ENCODE results near the gene TFF2. TPM values are rescaled to one million over a fixed set of nuclear protein-coding genes. Genes with fewer than 3 reads are reported as not detected.

Gene TFF2
- total RNA-seq, 2 experiments from 2014 or later = not detected

DNA sequence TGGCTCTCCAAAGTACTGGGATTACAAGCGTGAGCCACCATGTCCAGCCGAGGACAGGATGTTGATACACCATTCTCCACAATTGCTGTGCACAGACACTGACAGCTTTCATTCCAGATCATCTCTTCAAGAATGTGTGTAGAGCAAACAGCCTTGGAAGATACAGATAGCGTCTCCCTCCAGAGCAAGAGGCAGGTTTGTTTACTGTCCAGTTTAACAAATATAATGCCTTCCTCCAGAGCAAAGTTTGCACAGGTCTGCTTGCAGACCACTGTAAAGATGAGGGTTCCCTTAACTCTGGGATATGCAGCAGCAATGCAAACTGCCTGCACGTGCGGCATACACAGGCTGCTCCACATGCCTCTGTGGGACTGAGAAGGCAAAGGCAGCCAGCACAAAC is 40.5 kb upstream of the TFF2 start:
- peaks cover 66% of the 10 kb centered on the region for H3K4me1 Mint-ChIP-seq (ENCODE audit: low read depth)
- H3K27me3 Mint-ChIP-seq = no peaks in the 10 kb centered on the region
- TF ChIP-seq, protein P1, sequence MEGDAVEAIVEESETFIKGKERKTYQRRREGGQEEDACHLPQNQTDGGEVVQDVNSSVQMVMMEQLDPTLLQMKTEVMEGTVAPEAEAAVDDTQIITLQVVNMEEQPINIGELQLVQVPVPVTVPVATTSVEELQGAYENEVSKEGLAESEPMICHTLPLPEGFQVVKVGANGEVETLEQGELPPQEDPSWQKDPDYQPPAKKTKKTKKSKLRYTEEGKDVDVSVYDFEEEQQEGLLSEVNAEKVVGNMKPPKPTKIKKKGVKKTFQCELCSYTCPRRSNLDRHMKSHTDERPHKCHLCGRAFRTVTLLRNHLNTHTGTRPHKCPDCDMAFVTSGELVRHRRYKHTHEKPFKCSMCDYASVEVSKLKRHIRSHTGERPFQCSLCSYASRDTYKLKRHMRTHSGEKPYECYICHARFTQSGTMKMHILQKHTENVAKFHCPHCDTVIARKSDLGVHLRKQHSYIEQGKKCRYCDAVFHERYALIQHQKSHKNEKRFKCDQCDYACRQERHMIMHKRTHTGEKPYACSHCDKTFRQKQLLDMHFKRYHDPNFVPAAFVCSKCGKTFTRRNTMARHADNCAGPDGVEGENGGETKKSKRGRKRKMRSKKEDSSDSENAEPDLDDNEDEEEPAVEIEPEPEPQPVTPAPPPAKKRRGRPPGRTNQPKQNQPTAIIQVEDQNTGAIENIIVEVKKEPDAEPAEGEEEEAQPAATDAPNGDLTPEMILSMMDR (IDR thresholded peaks at IDR 0.05) = no peak
- H3K36me3 Mint-ChIP-seq (ENCODE audit: low read depth) = no peaks in the 10 kb centered on the region
- Histone ChIP-seq H3K36me3 (ENCODE audit: insufficient read depth, low read length) (no peaks in the 10 kb centered on the region), H3K4me1 (ENCODE audit: insufficient read depth, low read length) (peaks cover 35% of the 10 kb centered on the region), H3K27me3 (ENCODE audit: control insufficient read depth in 1 of 2, insufficient read depth in 2 of 2, low read length in 2 of 2) (no peaks in the 10 kb centered on the region), H3K9me3 (ENCODE audit: control insufficient read depth in 1 of 2, insufficient read depth in 1 of 2, low read length in 2 of 2) (no peaks in the 10 kb centered on the region), H3K4me3 (ENCODE audit: low read length) (no peak overlapping the region), H3K27ac (ENCODE audit: low read depth in 1 of 2, low read length in 2 of 2) (no peak overlapping the region)
- H3K9me3 Mint-ChIP-seq = no peaks in the 10 kb centered on the region
- intact Hi-C loops (cut with DNase I, micrococcal nuclease) = loop anchor here in 1 of 2 experiments (5.0 kb wide), 1 partner anchor 36 kb away; no protein-coding TSS in a partner anchor
- ATAC-seq (ENCODE audit: poor library complexity) (no peak), DNase-seq (no peak)
- H3K4me3 Mint-ChIP-seq = no peak overlapping the region
- no peak overlapping the region for H3K27ac Mint-ChIP-seq
- ChIA-PET CTCF (no interaction called here), POLR2A (no interaction called here)

DNA sequence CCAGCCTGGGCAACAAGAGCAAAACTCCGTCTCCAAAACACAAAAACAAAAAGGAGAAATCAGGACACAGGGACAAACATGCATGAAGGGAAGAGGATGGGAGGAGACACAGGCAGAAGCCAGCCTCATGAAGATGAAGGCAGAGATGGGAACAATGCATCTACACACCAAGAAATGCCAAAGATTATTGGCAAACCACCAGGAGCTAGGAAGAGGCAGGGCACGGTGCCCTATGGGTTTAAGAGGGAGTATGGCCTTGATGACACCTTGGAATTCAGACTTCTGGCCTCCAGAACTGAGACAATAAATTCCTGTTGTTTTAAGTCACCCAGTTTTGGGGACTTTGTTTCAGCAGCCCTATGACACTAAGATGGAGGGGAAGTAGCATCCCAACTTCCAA is 39.9 kb upstream of the TFF2 start:
- no peaks in the 10 kb centered on the region for H3K36me3 Mint-ChIP-seq (ENCODE audit: low read depth)
- Histone ChIP-seq H3K27ac (ENCODE audit: low read depth in 1 of 2, low read length in 2 of 2) (no peak overlapping the region), H3K9me3 (ENCODE audit: control insufficient read depth in 1 of 2, insufficient read depth in 1 of 2, low read length in 2 of 2) (no peaks in the 10 kb centered on the region), H3K36me3 (ENCODE audit: insufficient read depth, low read length) (no peaks in the 10 kb centered on the region), H3K27me3 (ENCODE audit: control insufficient read depth in 1 of 2, insufficient read depth in 2 of 2, low read length in 2 of 2) (no peaks in the 10 kb centered on the region), H3K4me1 (ENCODE audit: insufficient read depth, low read length) (peaks cover 37% of the 10 kb centered on the region), H3K4me3 (ENCODE audit: low read length) (no peak overlapping the region)
- no peak overlapping the region for H3K4me3 Mint-ChIP-seq
- no peak for ATAC-seq (ENCODE audit: poor library complexity)
- no peak for DNase-seq
- H3K27me3 Mint-ChIP-seq = no peaks in the 10 kb centered on the region
- peaks cover 66% of the 10 kb centered on the region for H3K4me1 Mint-ChIP-seq (ENCODE audit: low read depth)
- ChIA-PET POLR2A (no interaction called here), CTCF (no interaction called here)
- H3K9me3 Mint-ChIP-seq = no peaks in the 10 kb centered on the region
- TF ChIP-seq, protein P1 (IDR thresholded peaks at IDR 0.05) = no peak
- no peak overlapping the region for H3K27ac Mint-ChIP-seq
- intact Hi-C loops (cut with DNase I, micrococcal nuclease) = loop anchor here in 1 of 2 experiments (5.0 kb wide), 1 partner anchor 37 kb away; no protein-coding TSS in a partner anchor

DNA sequence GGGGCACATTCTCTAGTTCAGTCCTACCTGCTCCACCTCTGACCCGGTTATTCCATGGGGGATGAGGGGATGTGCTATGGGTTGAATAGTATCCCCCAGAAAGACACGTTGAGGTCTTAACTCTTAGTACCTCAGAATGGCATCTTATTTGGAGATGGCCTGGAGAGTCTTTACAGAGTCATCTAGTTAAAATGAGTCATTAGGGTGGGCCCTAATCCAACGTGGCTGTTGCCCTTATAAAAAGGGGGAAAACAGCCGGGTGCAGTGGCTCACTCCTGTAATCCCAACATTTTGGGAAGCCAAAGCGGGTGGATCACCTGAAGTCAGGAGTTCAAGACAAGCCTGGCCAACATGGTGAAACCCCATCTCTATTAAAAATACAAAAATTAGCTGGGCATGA is 39.4 kb upstream of the TFF2 start:
- peaks cover 42% of the 10 kb centered on the region for H3K4me1 ChIP-seq (ENCODE audit: insufficient read depth, low read length)
- POLR2A ChIA-PET = no interaction called here
- H3K9me3 Mint-ChIP-seq = peaks cover under 1% of the 10 kb centered on the region
- H3K9me3 ChIP-seq (ENCODE audit: control insufficient read depth in 1 of 2, insufficient read depth in 1 of 2, low read length in 2 of 2) = no peaks in the 10 kb centered on the region
- intact Hi-C loops (cut with DNase I, micrococcal nuclease) = loop anchor here in 1 of 2 experiments (5.0 kb wide), 1 partner anchor 37 kb away; no protein-coding TSS in a partner anchor
- TF ChIP-seq, protein P1 (IDR thresholded peaks at IDR 0.05) = no peak
- H3K4me1 Mint-ChIP-seq (ENCODE audit: low read depth) = peaks cover 71% of the 10 kb centered on the region
- ATAC-seq (ENCODE audit: poor library complexity) = no peak
- no peaks in the 10 kb centered on the region for H3K36me3 Mint-ChIP-seq (ENCODE audit: low read depth)
- DNase-seq = no peak
- no peaks in the 10 kb centered on the region for H3K27me3 Mint-ChIP-seq
- H3K4me3 ChIP-seq (ENCODE audit: low read length) = no peak overlapping the region
- no peaks in the 10 kb centered on the region for H3K36me3 ChIP-seq (ENCODE audit: insufficient read depth, low read length)
- CTCF ChIA-PET = no interaction called here
- no peak overlapping the region for H3K27ac ChIP-seq (ENCODE audit: low read depth in 1 of 2, low read length in 2 of 2)
- no peaks in the 10 kb centered on the region for H3K27me3 ChIP-seq (ENCODE audit: control insufficient read depth in 1 of 2, insufficient read depth in 2 of 2, low read length in 2 of 2)
- H3K4me3 Mint-ChIP-seq = no peak overlapping the region
- no peak overlapping the region for H3K27ac Mint-ChIP-seq

Measured in CD4-positive, alpha-beta T cell (primary cell).